Stimulated activated CD8-positive, alpha-beta memory T cell treated with anti-CD3 and anti-CD28 coated beads, Interleukin-2, amount 100 ng/mL, for 1 hour (primary cell): ENCODE measurements around the gene SLC4A1.

ENCODE experiments used
- DNase-seq, 2 donors: peaks; one replicate each; pipeline ENCODE4 v3.0.0-alpha.2; 2020; ENCODE audit warnings: low read depth in 2 of 2

SLC4A1 gene

GRCh38 chr17:44205962-44206824 lies 61.7 kb downstream of the SLC4A1 start:
- DNase-seq: no peak

GRCh38 chr17:44204441-44204882 lies 63.5 kb downstream of the SLC4A1 start:
- no peak for DNase-seq

- no peak for DNase-seq
These were observed 64.0 kb downstream of the SLC4A1 start for GRCh38 chr17:44203731-44204440.

GRCh38 chr17:44202756-44203155 lies 65.2 kb downstream of the SLC4A1 start:
- no peak for DNase-seq

- DNase-seq: no peak
These were observed 67.3 kb downstream of the SLC4A1 start for GRCh38 chr17:44200478-44201155.

GRCh38 chr17:44199553-44200477 lies 68.1 kb downstream of the SLC4A1 start, which contains the start of gene ATXN7L3:
Gene ATXN7L3, minus strand, starts transcription at chr17:44199884. Its CDS starts 1,814 bp downstream, at chr17:44198070.
- DNase-seq: peak; percentile 100

GRCh38 chr17:44198721-44199552 lies 69.0 kb downstream of the SLC4A1 start:
- DNase-seq: peak in 1 of 2 donors; percentile 38
